Retinal pigment epithelial cell (primary cell): ENCODE data around the gene HDHD2.

ENCODE experiments used
- DNase-seq: peaks from one replicate; pipeline ENCODE4 v3.0.0-alpha.2; 2010; ENCODE audit warnings: low read depth
- H3K4me3 ChIP-seq: 2 replicates; pipeline ENCODE4 v1.5.1; 2011; ENCODE audit warnings: mild to moderate bottlenecking, low read length, control low read depth, moderate library complexity
- CTCF ChIP-seq: conservative IDR thresholded peaks from 2 replicates; pipeline ENCODE4 v1.5.1; 2011; ENCODE audit warnings: low read depth, low read length, control low read depth, inconsistent platforms

The HDHD2 gene

GRCh38 chr18:47146206-47146605 is 4.1 kb downstream of the HDHD2 start:
- no peak for DNase-seq
- no peak for TF ChIP-seq CTCF
- H3K4me3 ChIP-seq, result no peak overlapping the region

- DNase-seq, result no peak
- TF ChIP-seq CTCF, result no peak
- H3K4me3 ChIP-seq, result no peak overlapping the region
Observed at GRCh38 chr18:47143899-47144485, 6.3 kb downstream of the HDHD2 start.

- no peak overlapping the region for H3K4me3 ChIP-seq
Observed at GRCh38 chr18:47143153-47143552, 7.1 kb downstream of the HDHD2 start.

GRCh38 chr18:47141289-47141688 is 9.0 kb downstream of the HDHD2 start:
- no peak overlapping the region for H3K4me3 ChIP-seq
- TF ChIP-seq CTCF, result no peak
- DNase-seq, result no peak

More at GRCh38 chr18:47143153-47143552, 7.1 kb downstream of the HDHD2 start:
- DNase-seq, result no peak
- no peak for TF ChIP-seq CTCF

- TF ChIP-seq CTCF, result no peak
- H3K4me3 ChIP-seq, result no peak overlapping the region
- DNase-seq, result no peak
Observed at GRCh38 chr18:47121146-47121545, 29.2 kb downstream of the HDHD2 start.

- no peak for TF ChIP-seq CTCF
- no peak overlapping the region for H3K4me3 ChIP-seq
- DNase-seq, result no peak
Observed at GRCh38 chr18:47120428-47120827, 29.9 kb downstream of the HDHD2 start.

- TF ChIP-seq CTCF, result no peak
- H3K4me3 ChIP-seq, result no peak overlapping the region
- no peak for DNase-seq
Observed at GRCh38 chr18:47118981-47119380, 31.3 kb downstream of the HDHD2 start.
